ENCODE data around the gene ZBTB25.
"Not testable (repeated sequence)": the region's sequence is repeated elsewhere in the genome, so short reads cannot be mapped to it uniquely, and the experiment has no call there.

The ZBTB25 gene

GRCh38 chr14:64503434-64504309, at the start of gene ZBTB25:
TSS of gene ZBTB25 (minus strand) at chr14:64503838. CDS start at chr14:64490533, 13,305 bp downstream.
- peak; percentile 80 to 81 for DNase-seq

- no peak for DNase-seq
Observed at GRCh38 chr14:64550621-64551333, 47.1 kb upstream of the ZBTB25 start.

GRCh38 chr14:64549791-64550620, 46.4 kb upstream of the ZBTB25 start, which contains the start of gene PPP1R36:
TSS of gene PPP1R36 (plus strand) at chr14:64549961. CDS start at chr14:64549998, 37 bp downstream.
- DNase-seq, result peak; percentile 35 to 66

- DNase-seq, result no peak
Observed at GRCh38 chr14:64549016-64549415, 45.4 kb upstream of the ZBTB25 start.

GRCh38 chr14:64544607-64545312, 41.1 kb upstream of the ZBTB25 start:
- DNase-seq, result no peak

- DNase-seq, result no peak
Observed at GRCh38 chr14:64542836-64543201, 39.2 kb upstream of the ZBTB25 start.

GRCh38 chr14:64541972-64542835, 38.6 kb upstream of the ZBTB25 start:
- DNase-seq, result no peak

- no peak for DNase-seq
Observed at GRCh38 chr14:64541261-64541971, 37.8 kb upstream of the ZBTB25 start.

GRCh38 chr14:64540208-64541202, 36.9 kb upstream of the ZBTB25 start, which contains the start of gene HSPA2:
TSS of gene HSPA2 (plus strand) at chr14:64540741. CDS start at chr14:64540850, 109 bp downstream.
- no peak for DNase-seq

- no peak for DNase-seq
Observed at GRCh38 chr14:64536488-64537245, 33.0 kb upstream of the ZBTB25 start.

GRCh38 chr14:64531567-64531966, 27.9 kb upstream of the ZBTB25 start:
- no peak for DNase-seq

GRCh38 chr14:64525354-64525753, 21.7 kb upstream of the ZBTB25 start:
- DNase-seq, result no peak

- DNase-seq, result no peak
Observed at GRCh38 chr14:64522591-64523355, 19.1 kb upstream of the ZBTB25 start.

- DNase-seq, result no peak
Observed at GRCh38 chr14:64520699-64521098, 17.1 kb upstream of the ZBTB25 start.

- no peak for DNase-seq
Observed at GRCh38 chr14:64518229-64518628, 14.6 kb upstream of the ZBTB25 start.

GRCh38 chr14:64517667-64518066, 14.0 kb upstream of the ZBTB25 start:
- DNase-seq, result not testable (repeated sequence)

GRCh38 chr14:64516969-64517368, 13.3 kb upstream of the ZBTB25 start:
- DNase-seq, result no peak

- no peak for DNase-seq
Observed at GRCh38 chr14:64515053-64515452, 11.4 kb upstream of the ZBTB25 start.

Measured in NCI-H1930 (cell line).